B cell (primary cell): ENCODE measurements around the gene KCNT2. TPM values are rescaled to one million over a fixed set of nuclear protein-coding genes. Genes with fewer than 3 reads are reported as not detected.

ENCODE experiments used
- ATAC-seq: fragments of 200-7000 bp; cut with Tn5 transposase; one replicate; pipeline ENCODE4 v1.10.0; 2021; ENCODE audit warnings: low read depth, mild to moderate bottlenecking, moderate number of reproducible peaks, moderate library complexity
- CTCF ChIA-PET: fragments of 350-600 bp; sonication (Branson Sonifier 250); formaldehyde crosslinking; loops from one replicate; lab custom pipeline; 2021; ENCODE audit warnings: antibody characterized with exemption, inconsistent platforms; lab: Charles Lee
- POLR2A ChIA-PET: fragments of 350-600 bp; sonication (Branson Sonifier 250); formaldehyde crosslinking; loops from one replicate; lab custom pipeline; 2021; ENCODE audit warnings: antibody characterized with exemption; lab: Charles Lee
- DNase-seq: peaks from one replicate; pipeline ENCODE4 v3.0.0; 2013
- H2AFZ ChIP-seq: 2 replicates; pipeline ENCODE4 v1.6.1; 2012; ENCODE audit warnings: mild to moderate bottlenecking, low read depth, low read length; ENCODE audit not compliant: insufficient read depth, poor library complexity, severe bottlenecking
- H3K27ac ChIP-seq, 2 donors: 1 replicate in 1 of 2; 2 replicates in 1 of 2; pipeline ENCODE4 v1.5.1; 2012 to 2013; ENCODE audit warnings: low read length in 2 of 2, mild to moderate bottlenecking in 2 of 2, moderate library complexity in 1 of 2
- H3K27me3 ChIP-seq, 4 experiments: fragments of 200-600 bp in 1 of 4; sonication (generic) in 1 of 4; replicated peaks in 1 of 4; 1 replicate in 2 of 4; 2 replicates in 2 of 4; pipeline versions ENCODE4 v1.6.1 to v1.7.0; 2013 to 2016; ENCODE audit warnings: low read length in 3 of 4, mild to moderate bottlenecking in 2 of 4, mixed read lengths in 1 of 4, moderate library complexity in 1 of 4; ENCODE audit not compliant: insufficient read depth in 4 of 4, control insufficient read depth in 3 of 4; ENCODE audit errors: control extremely low read depth in 1 of 4
- H3K36me3 ChIP-seq, 2 experiments: replicated peaks in 1 of 2; 1 replicate in 1 of 2; 2 replicates in 1 of 2; pipeline versions ENCODE4 v1.6.1 to v1.7.1; 2013; ENCODE audit warnings: low read length in 1 of 2; ENCODE audit not compliant: insufficient read depth in 2 of 2, control insufficient read depth in 1 of 2; ENCODE audit errors: control extremely low read depth in 1 of 2, extremely low read depth in 1 of 2
- H3K4me1 ChIP-seq, 2 donors: fragments of 200-600 bp in 1 of 2; sonication (generic) in 1 of 2; 1 replicate in 1 of 2; 2 replicates in 1 of 2; pipeline versions ENCODE4 v1.5.1 to v1.6.1; 2013 to 2017; ENCODE audit warnings: low read length in 2 of 2; ENCODE audit not compliant: control insufficient read depth in 2 of 2, insufficient read depth in 2 of 2
- H3K4me2 ChIP-seq: replicated peaks from 2 replicates; pipeline ENCODE3; 2012; ENCODE audit warnings: mild to moderate bottlenecking, low read depth, low read length; ENCODE audit not compliant: poor library complexity, severe bottlenecking
- H3K4me3 ChIP-seq, 5 experiments: fragments of 200-600 bp in 1 of 5; sonication (generic) in 1 of 5; 1 replicate in 3 of 5; 2 replicates in 2 of 5; pipeline versions ENCODE4 v1.5.1 to v1.7.0; 2011 to 2016; ENCODE audit warnings: low read length in 4 of 5, mild to moderate bottlenecking in 4 of 5, low read depth in 2 of 5, control low read depth in 1 of 5, moderate library complexity in 1 of 5; ENCODE audit not compliant: insufficient read depth in 1 of 5; ENCODE audit errors: control extremely low read depth in 1 of 5, extremely low read depth in 1 of 5
- H3K79me2 ChIP-seq: fragments of 200-600 bp; sonication (generic); one replicate; pipeline ENCODE4 v1.6.0; 2016; ENCODE audit warnings: low read length; ENCODE audit not compliant: control insufficient read depth, insufficient read depth
- H3K9ac ChIP-seq: fragments of 200-600 bp; sonication (generic); 2 replicates; pipeline ENCODE4 v1.6.1; 2017; ENCODE audit warnings: mild to moderate bottlenecking, low read length, moderate library complexity
- H3K9me3 ChIP-seq, 3 donors: one replicate each; pipeline versions ENCODE4 v1.6.1 to v1.7.1; 2013; ENCODE audit warnings: low read length in 2 of 3; ENCODE audit not compliant: control insufficient read depth in 2 of 3, insufficient read depth in 1 of 3; ENCODE audit errors: control extremely low read depth in 1 of 3
- H4K20me1 ChIP-seq: 2 replicates; pipeline ENCODE4 v1.6.0; 2012; ENCODE audit warnings: mild to moderate bottlenecking, low read length; ENCODE audit not compliant: insufficient read depth, control insufficient read depth, poor library complexity, severe bottlenecking
- H3K27ac Mint-ChIP-seq: one replicate; pipeline ENCODE4 v1.8.0; 2021; ENCODE audit warnings: mixed read lengths
- H3K27me3 Mint-ChIP-seq: one replicate; pipeline ENCODE4 v1.8.0; 2021; ENCODE audit warnings: mixed read lengths
- H3K4me1 Mint-ChIP-seq: one replicate; pipeline ENCODE4 v1.8.0; 2021; ENCODE audit warnings: mixed read lengths
- H3K4me3 Mint-ChIP-seq: one replicate; pipeline ENCODE4 v1.8.0; 2021; ENCODE audit warnings: mixed read lengths
- H3K9me3 Mint-ChIP-seq: one replicate; pipeline ENCODE4 v1.8.0; 2022; ENCODE audit warnings: mixed read lengths; ENCODE audit not compliant: insufficient read depth
- CTCF ChIP-seq: fragments of 200-600 bp; IDR thresholded peaks from one replicate; pipeline ENCODE4 v1.8.0; 2022; ENCODE audit warnings: antibody characterized with exemption, mild to moderate bottlenecking
- EZH2 ChIP-seq: IDR thresholded peaks from 2 replicates; pipeline ENCODE4 v1.6.1; 2012; ENCODE audit warnings: borderline replicate concordance, low read depth, mild to moderate bottlenecking, moderate library complexity, low read length; ENCODE audit not compliant: insufficient read depth, poor library complexity, severe bottlenecking
- WGBS: methylation state at CpG from one replicate; pipeline ENCODE4 v1.1.5; 2013; ENCODE audit warnings: missing lambda C conversion rate; ENCODE audit not compliant: insufficient coverage; 5-methylcytosine and 5-hydroxymethylcytosine counted together
- intact Hi-C: fragments of 100-400 bp; cut with micrococcal nuclease; formaldehyde crosslinking; loops from one replicate; pipeline ENCODE4 v1.10.0; 2022
- polyA plus RNA-seq: library from polyadenylated mRNA; depleted of rRNA; stranded (reverse); fragments of >200 nt; gene quantifications from 2 replicates; pipeline ENCODE4 v1.2.3, GENCODE V29; 2012
- total RNA-seq, 2 donors: library from RNA; stranded (reverse); fragments of 120-200 nt in 1 of 2; gene quantifications; 1 replicate in 1 of 2; 2 replicates in 1 of 2; pipeline versions ENCODE4 v1.2.3 to v1.2.4, GENCODE V29; 2013 to 2022

KCNT2 gene
- total and polyA plus RNA-seq, 2 donors (not counting 1 experiment from before 2014, with no cell fraction given) = not detected

DNA sequence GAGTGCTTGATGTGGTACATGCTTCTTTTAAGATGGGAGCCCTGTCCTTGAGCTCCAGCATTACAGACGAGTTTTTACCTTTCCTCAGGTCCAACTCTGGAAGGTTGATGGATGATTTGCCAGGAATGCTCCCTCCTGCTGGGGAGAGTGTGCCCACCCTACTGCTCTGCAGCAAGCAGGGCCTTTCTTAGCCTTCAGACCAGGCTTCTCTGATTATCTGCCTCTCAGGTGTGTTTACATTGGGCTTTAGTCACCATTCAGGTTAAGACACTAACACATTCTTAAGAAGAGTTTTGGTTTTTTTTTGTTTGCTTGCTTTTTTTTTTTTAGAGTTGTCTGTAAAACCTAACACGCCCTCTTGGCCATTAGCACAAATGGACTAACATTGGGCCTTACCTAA, 301.8 kb downstream of the KCNT2 start:
- WGBS = 100% methylated on average over 1 of the region's 2 CpGs
- ChIA-PET POLR2A (no interaction called here), CTCF (no interaction called here)
- H3K4me2 ChIP-seq = no peak overlapping the region
- intact Hi-C loops = no loop called here
- ATAC-seq = no peak
- Mint-ChIP-seq H3K27me3 (no peaks in the 10 kb centered on the region), H3K9me3 (no peaks in the 10 kb centered on the region), H3K4me1 (no peaks in the 10 kb centered on the region), H3K4me3 (no peak overlapping the region), H3K27ac (no peak overlapping the region)
- H3K4me3 ChIP-seq = no peak overlapping the region
- no peaks in the 10 kb centered on the region for H3K79me2 ChIP-seq
- H2AFZ ChIP-seq = no peak overlapping the region
- H3K36me3 ChIP-seq = no peaks in the 10 kb centered on the region
- H3K27ac ChIP-seq = no peak overlapping the region
- DNase-seq = no peak
- H3K4me1 ChIP-seq = no peaks in the 10 kb centered on the region
- H4K20me1 ChIP-seq = no peaks in the 10 kb centered on the region
- TF ChIP-seq EZH2 (no peak), CTCF (no peak)
- H3K9ac ChIP-seq = no peak overlapping the region
- H3K9me3 ChIP-seq = no peaks in the 10 kb centered on the region
- no peaks in the 10 kb centered on the region for H3K27me3 ChIP-seq

- H3K4me1 Mint-ChIP-seq = no peaks in the 10 kb centered on the region
- Histone ChIP-seq H3K9ac (no peak overlapping the region), H3K4me3 (no peak overlapping the region), H3K4me2 (no peak overlapping the region), H3K4me1 (no peaks in the 10 kb centered on the region), H3K9me3 (no peaks in the 10 kb centered on the region), H3K79me2 (no peaks in the 10 kb centered on the region), H3K27me3 (no peaks in the 10 kb centered on the region), H3K27ac (no peak overlapping the region), H4K20me1 (no peaks in the 10 kb centered on the region), H2AFZ (no peak overlapping the region), H3K36me3 (no peaks in the 10 kb centered on the region)
- DNase-seq (no peak), ATAC-seq (no peak)
- H3K27ac Mint-ChIP-seq = no peak overlapping the region
- ChIA-PET CTCF (no interaction called here), POLR2A (no interaction called here)
- WGBS = no CpG with 5 or more reads among the region's 2 CpGs
- no peaks in the 10 kb centered on the region for H3K9me3 Mint-ChIP-seq
- intact Hi-C loops = no loop called here
- H3K4me3 Mint-ChIP-seq = no peak overlapping the region
- no peaks in the 10 kb centered on the region for H3K27me3 Mint-ChIP-seq
- TF ChIP-seq CTCF (no peak), EZH2 (no peak)
Observed at GRCh38 chr1:196305216-196305615, 303.0 kb downstream of the KCNT2 start.
